Thyroid gland (tissue), 4 donors: ENCODE results near the gene MDN1.

ENCODE experiments used
- CTCF ChIP-seq, 6 experiments: fragments of 200-600 bp in 3 of 6; fragments of 450-650 bp in 3 of 6; sonication (generic) in 3 of 6; IDR thresholded peaks; one replicate each; pipeline ENCODE4 v1.5.1; 2016 to 2019; ENCODE audit warnings: antibody characterized with exemption in 6 of 6, mild to moderate bottlenecking in 2 of 6, inconsistent platforms in 1 of 6, moderate library complexity in 1 of 6
- POLR2A ChIP-seq, 2 donors: fragments of 450-650 bp; IDR thresholded peaks; one replicate each; pipeline ENCODE4 v1.6.1; 2017; ENCODE audit warnings: antibody characterized with exemption in 2 of 2, mild to moderate bottlenecking in 2 of 2, moderate library complexity in 1 of 2

GRCh38 chr6:89769572-89769971, 50.0 kb downstream of the MDN1 start:
- TF ChIP-seq CTCF (IDR thresholded peaks at IDR 0.05) = no peak
- TF ChIP-seq POLR2A (IDR thresholded peaks at IDR 0.05) = no peak
